HL-60 (cell line): ENCODE measurements around the gene KCNH1.

ENCODE experiments used
- CTCF ChIP-seq: IDR thresholded peaks from one replicate; pipeline ENCODE4 v1.5.1; 2011; ENCODE audit warnings: low read length, control low read depth, inconsistent platforms; ENCODE audit not compliant: insufficient read depth
- POLR2AphosphoS5 ChIP-seq: IDR thresholded peaks from 2 replicates; pipeline ENCODE4 v1.6.1; 2012; ENCODE audit warnings: low read depth

GRCh38 chr1:210937846-210938245 is 196.1 kb downstream of the KCNH1 start:
- no peak for TF ChIP-seq CTCF
- no peak for TF ChIP-seq POLR2AphosphoS5
